ENCODE data around the gene PSEN2.

DNA sequence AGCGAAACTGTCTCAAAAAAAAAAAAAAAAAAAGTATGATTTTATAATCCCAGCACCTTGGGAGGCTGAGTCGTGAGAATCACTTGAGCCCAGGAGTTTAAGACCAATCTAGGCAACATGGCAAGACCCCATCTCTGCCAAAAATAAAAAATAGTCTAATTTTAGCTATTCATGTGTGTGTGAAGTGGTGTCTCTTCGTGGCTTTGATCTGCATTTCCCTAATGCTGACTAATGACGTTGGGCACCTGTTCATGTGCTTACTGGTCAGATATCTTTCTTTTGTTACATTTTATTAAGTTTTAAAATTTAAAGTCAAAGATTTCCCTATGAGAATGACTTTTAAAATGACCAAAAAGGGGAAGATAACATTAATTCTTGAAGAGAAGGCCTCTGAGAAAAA lies 31.0 kb downstream of the PSEN2 start:
- TF ChIP-seq, protein P1, sequence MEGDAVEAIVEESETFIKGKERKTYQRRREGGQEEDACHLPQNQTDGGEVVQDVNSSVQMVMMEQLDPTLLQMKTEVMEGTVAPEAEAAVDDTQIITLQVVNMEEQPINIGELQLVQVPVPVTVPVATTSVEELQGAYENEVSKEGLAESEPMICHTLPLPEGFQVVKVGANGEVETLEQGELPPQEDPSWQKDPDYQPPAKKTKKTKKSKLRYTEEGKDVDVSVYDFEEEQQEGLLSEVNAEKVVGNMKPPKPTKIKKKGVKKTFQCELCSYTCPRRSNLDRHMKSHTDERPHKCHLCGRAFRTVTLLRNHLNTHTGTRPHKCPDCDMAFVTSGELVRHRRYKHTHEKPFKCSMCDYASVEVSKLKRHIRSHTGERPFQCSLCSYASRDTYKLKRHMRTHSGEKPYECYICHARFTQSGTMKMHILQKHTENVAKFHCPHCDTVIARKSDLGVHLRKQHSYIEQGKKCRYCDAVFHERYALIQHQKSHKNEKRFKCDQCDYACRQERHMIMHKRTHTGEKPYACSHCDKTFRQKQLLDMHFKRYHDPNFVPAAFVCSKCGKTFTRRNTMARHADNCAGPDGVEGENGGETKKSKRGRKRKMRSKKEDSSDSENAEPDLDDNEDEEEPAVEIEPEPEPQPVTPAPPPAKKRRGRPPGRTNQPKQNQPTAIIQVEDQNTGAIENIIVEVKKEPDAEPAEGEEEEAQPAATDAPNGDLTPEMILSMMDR (IDR thresholded peaks at IDR 0.05), result no peak
- TF ChIP-seq EZH2 (IDR thresholded peaks at IDR 0.05; ENCODE audit: borderline replicate concordance, insufficient read depth, low read depth, low read length, poor library complexity, severe bottlenecking), result no peak

Data from B cell (primary cell).